B cell (primary cell): Measurements from ENCODE around the gene PFKM.

Experiments
- EZH2 ChIP-seq: IDR thresholded peaks from 2 replicates; pipeline ENCODE4 v1.6.1; 2012; ENCODE audit warnings: borderline replicate concordance, low read depth, mild to moderate bottlenecking, moderate library complexity, low read length; ENCODE audit not compliant: insufficient read depth, poor library complexity, severe bottlenecking
- TF ChIP-seq, protein P1 (sequence below): fragments of 200-600 bp; IDR thresholded peaks from one replicate; pipeline ENCODE4 v1.8.0; 2022; ENCODE audit warnings: antibody characterized with exemption, mild to moderate bottlenecking

- TF ChIP-seq, protein P1, sequence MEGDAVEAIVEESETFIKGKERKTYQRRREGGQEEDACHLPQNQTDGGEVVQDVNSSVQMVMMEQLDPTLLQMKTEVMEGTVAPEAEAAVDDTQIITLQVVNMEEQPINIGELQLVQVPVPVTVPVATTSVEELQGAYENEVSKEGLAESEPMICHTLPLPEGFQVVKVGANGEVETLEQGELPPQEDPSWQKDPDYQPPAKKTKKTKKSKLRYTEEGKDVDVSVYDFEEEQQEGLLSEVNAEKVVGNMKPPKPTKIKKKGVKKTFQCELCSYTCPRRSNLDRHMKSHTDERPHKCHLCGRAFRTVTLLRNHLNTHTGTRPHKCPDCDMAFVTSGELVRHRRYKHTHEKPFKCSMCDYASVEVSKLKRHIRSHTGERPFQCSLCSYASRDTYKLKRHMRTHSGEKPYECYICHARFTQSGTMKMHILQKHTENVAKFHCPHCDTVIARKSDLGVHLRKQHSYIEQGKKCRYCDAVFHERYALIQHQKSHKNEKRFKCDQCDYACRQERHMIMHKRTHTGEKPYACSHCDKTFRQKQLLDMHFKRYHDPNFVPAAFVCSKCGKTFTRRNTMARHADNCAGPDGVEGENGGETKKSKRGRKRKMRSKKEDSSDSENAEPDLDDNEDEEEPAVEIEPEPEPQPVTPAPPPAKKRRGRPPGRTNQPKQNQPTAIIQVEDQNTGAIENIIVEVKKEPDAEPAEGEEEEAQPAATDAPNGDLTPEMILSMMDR, result peak; percentile 64
- TF ChIP-seq EZH2, result no peak
Observed at GRCh38 chr12:48157018-48157888, 38.1 kb downstream of the PFKM start, which contains the start of gene ASB8.
